DOHH2 (cell line): Measurements from ENCODE around the gene GCSAM.

Source experiments
- H3F3A ChIP-seq: fragments of 200-600 bp; sonication (generic), shearing (Covaris generic); 2 replicates; pipeline ENCODE4 v1.6.0; 2016; ENCODE audit warnings: antibody characterized with exemption, mild to moderate bottlenecking; ENCODE audit not compliant: control insufficient read depth, insufficient read depth
- H3K27ac ChIP-seq: fragments of 200-600 bp; sonication (generic); 2 replicates; pipeline ENCODE4 v1.5.1; 2014; ENCODE audit warnings: low read depth, mild to moderate bottlenecking, low read length, moderate library complexity
- H3K27me3 ChIP-seq: fragments of 200-600 bp; sonication (generic); 2 replicates; pipeline ENCODE4 v1.6.1; 2014; ENCODE audit warnings: mild to moderate bottlenecking, low read length, mixed read lengths; ENCODE audit not compliant: control insufficient read depth
- H3K36me3 ChIP-seq: fragments of 200-600 bp; sonication (generic); 2 replicates; pipeline ENCODE4 v1.6.1; 2014; ENCODE audit warnings: mild to moderate bottlenecking, low read length, moderate library complexity, mixed read lengths; ENCODE audit not compliant: control insufficient read depth
- H3K4me1 ChIP-seq: fragments of 200-600 bp; sonication (generic); 2 replicates; pipeline ENCODE4 v1.6.1; 2014; ENCODE audit warnings: mild to moderate bottlenecking, low read length, mixed read lengths; ENCODE audit not compliant: control insufficient read depth
- H3K4me2 ChIP-seq: fragments of 200-600 bp; sonication (generic); 2 replicates; pipeline ENCODE4 v1.6.0; 2014; ENCODE audit warnings: mild to moderate bottlenecking, low read length, moderate library complexity
- H3K4me3 ChIP-seq: fragments of 200-600 bp; sonication (generic); 2 replicates; pipeline ENCODE4 v1.5.1; 2014; ENCODE audit warnings: mild to moderate bottlenecking, low read length, mixed read lengths
- H3K79me2 ChIP-seq: fragments of 200-600 bp; sonication (generic); 2 replicates; pipeline ENCODE4 v1.6.1; 2014; ENCODE audit warnings: mild to moderate bottlenecking, low read length, mixed read lengths; ENCODE audit not compliant: control insufficient read depth
- H3K9me2 ChIP-seq: fragments of 200-600 bp; sonication (generic); replicated peaks from 2 replicates; pipeline ENCODE4 v1.6.1; 2014; ENCODE audit warnings: mild to moderate bottlenecking, low read length, mixed read lengths; ENCODE audit not compliant: control insufficient read depth
- H3K9me3 ChIP-seq: fragments of 200-600 bp; sonication (generic); 2 replicates; pipeline ENCODE4 v1.6.1; 2014; ENCODE audit warnings: antibody characterized with exemption, low read length, mixed read lengths; ENCODE audit not compliant: control insufficient read depth, insufficient read depth
- H4K20me1 ChIP-seq: fragments of 200-600 bp; sonication (generic); 2 replicates; pipeline ENCODE4 v1.6.0; 2014; ENCODE audit warnings: low read depth, mild to moderate bottlenecking, antibody characterized with exemption, low read length, moderate library complexity; ENCODE audit not compliant: control insufficient read depth, insufficient read depth
- CTCF ChIP-seq: fragments of 200-600 bp; sonication (generic); IDR thresholded peaks from one replicate; pipeline ENCODE4 v1.5.1; 2014; ENCODE audit warnings: antibody characterized with exemption, mild to moderate bottlenecking, low read depth, low read length; ENCODE audit not compliant: poor library complexity, severe bottlenecking
- EZH2phosphoT487 ChIP-seq: fragments of 200-600 bp; sonication (generic); IDR thresholded peaks from 2 replicates; pipeline ENCODE4 v1.6.1; 2017; ENCODE audit warnings: borderline replicate concordance, mild to moderate bottlenecking, antibody characterized with exemption, low read length, moderate library complexity, mixed read lengths

GCSAM gene

DNA sequence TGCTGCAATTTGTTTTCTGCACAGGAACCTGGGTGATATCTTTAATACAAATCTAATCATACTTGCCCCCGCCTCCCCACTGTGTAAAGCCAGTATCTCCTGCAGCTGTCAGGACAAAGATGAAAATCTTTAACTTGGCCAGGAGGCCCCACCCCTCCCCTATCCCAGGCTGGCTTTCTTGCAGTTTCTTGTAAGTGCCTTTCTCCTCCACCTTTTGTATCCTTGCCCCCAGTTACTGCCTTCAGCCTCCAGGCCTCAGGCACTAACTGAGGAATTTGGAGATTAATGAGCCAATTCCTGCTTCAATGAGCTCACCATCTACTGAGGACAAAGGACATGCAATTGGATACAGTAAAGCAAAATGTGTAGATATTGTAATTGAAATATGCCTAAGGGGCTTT is 6.5 kb downstream of the GCSAM start:
- H4K20me1 ChIP-seq = no peaks in the 10 kb centered on the region
- peaks cover 96% of the 10 kb centered on the region for H3K36me3 ChIP-seq
- H3K4me1 ChIP-seq = peaks cover 92% of the 10 kb centered on the region
- no peaks in the 10 kb centered on the region for H3K27me3 ChIP-seq
- H3K9me2 ChIP-seq = no peaks in the 10 kb centered on the region
- H3F3A ChIP-seq = peaks cover 95% of the 10 kb centered on the region
- H3K9me3 ChIP-seq = no peaks in the 10 kb centered on the region
- TF ChIP-seq EZH2phosphoT487 = no peak
- no peak for TF ChIP-seq CTCF
- peak overlapping the region; percentile 97 for H3K4me2 ChIP-seq
- H3K27ac ChIP-seq = peak overlapping the region; percentile 99
- peak overlapping the region; percentile 93 for H3K4me3 ChIP-seq
- peaks cover 75% of the 10 kb centered on the region for H3K79me2 ChIP-seq

- Histone ChIP-seq H3K36me3 (peaks cover 89% of the 10 kb centered on the region), H3K79me2 (peaks cover 61% of the 10 kb centered on the region), H3K27me3 (no peaks in the 10 kb centered on the region), H3K27ac (peak overlapping the region; percentile 99), H3K9me3 (no peaks in the 10 kb centered on the region), H3K4me1 (peaks cover 99% of the 10 kb centered on the region), H3F3A (peaks cover 93% of the 10 kb centered on the region), H3K9me2 (no peaks in the 10 kb centered on the region), H4K20me1 (no peaks in the 10 kb centered on the region), H3K4me3 (peak overlapping the region; percentile 93), H3K4me2 (peak overlapping the region; percentile 97)
- TF ChIP-seq CTCF = no peak
- TF ChIP-seq EZH2phosphoT487 = no peak
Measured at GRCh38 chr3:112124907-112125607, 8.0 kb downstream of the GCSAM start.

- TF ChIP-seq EZH2phosphoT487 = no peak
- TF ChIP-seq CTCF = no peak
- Histone ChIP-seq H3F3A (peaks cover 93% of the 10 kb centered on the region), H3K27ac (peak overlapping the region; percentile 99), H3K4me2 (peak overlapping the region; percentile 78), H3K79me2 (peaks cover 54% of the 10 kb centered on the region), H3K4me1 (peaks cover 100% of the 10 kb centered on the region), H3K4me3 (peak overlapping the region; percentile 51), H3K9me2 (no peaks in the 10 kb centered on the region), H3K9me3 (no peaks in the 10 kb centered on the region), H4K20me1 (no peaks in the 10 kb centered on the region), H3K27me3 (no peaks in the 10 kb centered on the region), H3K36me3 (peaks cover 87% of the 10 kb centered on the region)
Measured at GRCh38 chr3:112123548-112123947, 9.5 kb downstream of the GCSAM start.
